ENCODE measurements around the gene IMMP1L. TPM values are rescaled to one million over a fixed set of nuclear protein-coding genes. Genes with fewer than 3 reads are reported as not detected.

IMMP1L gene
- total RNA-seq, 1 experiment from 2014 or later, result 31.4 TPM

DNA sequence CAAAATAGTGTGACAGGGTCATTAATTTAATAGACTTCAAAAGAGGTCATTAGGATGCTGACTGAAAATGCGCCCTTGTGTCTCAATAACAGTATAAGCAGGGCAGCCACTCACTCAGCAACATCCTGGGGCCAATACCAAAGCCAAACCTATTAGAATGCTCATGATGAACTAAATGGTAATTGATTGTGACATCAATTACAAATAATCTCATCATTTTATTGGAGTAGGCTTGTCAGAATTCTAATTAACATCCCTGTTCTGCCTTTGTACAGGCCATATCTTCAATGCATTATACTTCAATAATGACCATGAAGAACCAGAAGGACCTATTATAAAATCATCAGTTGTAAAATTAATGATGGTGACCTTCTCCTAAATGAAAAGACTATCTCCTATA lies 75.6 kb downstream of the IMMP1L start:
- Histone ChIP-seq H3K27ac (ENCODE audit: low read length) (no peak overlapping the region), H3K9me3 (ENCODE audit: low read length) (no peaks in the 10 kb centered on the region), H3K4me2 (ENCODE audit: low read length) (no peak overlapping the region), H3K4me3 (ENCODE audit: low read length) (no peak overlapping the region), H3K9me2 (replicated peaks; ENCODE audit: low read length) (no peaks in the 10 kb centered on the region), H2AFZ (ENCODE audit: low read length) (no peak overlapping the region), H3F3A (ENCODE audit: low read length, unreplicated experiment) (peaks cover 11% of the 10 kb centered on the region), H3K27me3 (ENCODE audit: low read length) (no peaks in the 10 kb centered on the region), H4K20me1 (ENCODE audit: low read length) (no peaks in the 10 kb centered on the region), H3K36me3 (ENCODE audit: low read depth, low read length) (no peaks in the 10 kb centered on the region), H3K79me2 (ENCODE audit: low read length) (no peaks in the 10 kb centered on the region), H3K4me1 (ENCODE audit: insufficient read depth, low read length) (peaks cover 21% of the 10 kb centered on the region), H3K9ac (ENCODE audit: low read length) (no peak overlapping the region)
- no TSS peak for BruUV-seq (replicated peaks)
- POLR2A ChIA-PET (ENCODE audit: unreplicated experiment), result no interaction called here
- ATAC-seq (no peak), DNase-seq (no peak)
- TF ChIP-seq EZH2 (IDR thresholded peaks at IDR 0.05; ENCODE audit: low read length, unreplicated experiment) (no peak), EZH2phosphoT487 (IDR thresholded peaks at IDR 0.05; ENCODE audit: borderline replicate concordance, low read length) (no peak), CTCF (conservative IDR thresholded peaks at IDR 0.05; ENCODE audit: low read depth, low read length) (no peak)
- intact Hi-C loops (cut with micrococcal nuclease), result no loop called here
- CTCF ChIA-PET, result no interaction called here

DNA sequence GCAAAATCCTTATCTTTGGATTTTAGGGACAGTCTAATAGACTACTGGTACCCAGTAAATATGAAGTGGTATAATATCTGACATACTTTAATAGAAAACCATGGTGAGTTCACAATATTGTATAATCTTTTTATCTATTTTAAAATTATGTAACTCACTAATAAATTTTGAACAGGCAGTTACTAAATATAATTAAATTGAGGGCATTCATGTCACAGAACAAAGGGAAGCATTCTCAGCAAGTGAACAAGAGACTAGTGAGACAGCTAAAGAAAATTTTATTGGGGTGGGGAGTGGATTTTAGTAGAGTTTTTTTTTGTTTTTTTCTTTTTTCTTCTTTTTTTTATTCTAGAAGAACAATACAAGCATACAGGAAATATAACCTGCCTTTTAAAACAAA lies 84.8 kb downstream of the IMMP1L start:
- no peak overlapping the region for H3K4me2 ChIP-seq (ENCODE audit: low read length)
- H3K9me2 ChIP-seq (replicated peaks; ENCODE audit: low read length), result no peaks in the 10 kb centered on the region
- H3K27ac ChIP-seq (ENCODE audit: low read length), result no peak overlapping the region
- no peaks in the 10 kb centered on the region for H3K9me3 ChIP-seq (ENCODE audit: low read length)
- POLR2A ChIA-PET (ENCODE audit: unreplicated experiment), result no interaction called here
- peaks cover 4% of the 10 kb centered on the region for H3K4me1 ChIP-seq (ENCODE audit: insufficient read depth, low read length)
- H3K36me3 ChIP-seq (ENCODE audit: low read depth, low read length), result no peaks in the 10 kb centered on the region
- no peaks in the 10 kb centered on the region for H3K27me3 ChIP-seq (ENCODE audit: low read length)
- H3F3A ChIP-seq (ENCODE audit: low read length, unreplicated experiment), result no peaks in the 10 kb centered on the region
- DNase-seq (no peak), ATAC-seq (no peak)
- no peak overlapping the region for H3K4me3 ChIP-seq (ENCODE audit: low read length)
- no peaks in the 10 kb centered on the region for H4K20me1 ChIP-seq (ENCODE audit: low read length)
- H3K9ac ChIP-seq (ENCODE audit: low read length), result no peak overlapping the region
- TF ChIP-seq CTCF (conservative IDR thresholded peaks at IDR 0.05; ENCODE audit: low read depth, low read length) (no peak), EZH2phosphoT487 (IDR thresholded peaks at IDR 0.05; ENCODE audit: borderline replicate concordance, low read length) (no peak), EZH2 (IDR thresholded peaks at IDR 0.05; ENCODE audit: low read length, unreplicated experiment) (no peak)
- no peak overlapping the region for H2AFZ ChIP-seq (ENCODE audit: low read length)
- intact Hi-C loops (cut with micrococcal nuclease), result no loop called here
- CTCF ChIA-PET, result no interaction called here
- no peaks in the 10 kb centered on the region for H3K79me2 ChIP-seq (ENCODE audit: low read length)
- no TSS peak for BruUV-seq (replicated peaks)

DNA sequence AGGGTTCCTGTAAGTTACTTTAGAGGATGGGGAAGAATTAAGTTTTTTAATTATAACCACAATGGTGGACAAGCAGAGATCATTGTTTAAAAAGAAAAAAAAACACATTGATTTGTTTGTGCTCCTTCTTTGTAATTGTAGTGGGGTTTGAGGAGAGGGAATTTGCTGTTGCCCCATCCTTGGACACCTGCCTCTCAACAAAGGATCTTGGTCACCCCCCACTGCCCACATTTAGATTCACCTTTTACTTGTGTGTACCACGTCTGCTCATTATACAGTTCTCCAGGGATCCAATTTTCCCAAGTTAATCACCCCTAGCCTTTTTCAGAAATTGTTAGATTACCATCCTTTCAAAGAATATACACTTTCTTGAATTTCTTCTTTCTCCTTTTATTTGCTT lies 86.7 kb downstream of the IMMP1L start:
- no peak overlapping the region for H3K4me3 ChIP-seq (ENCODE audit: low read length)
- ChIA-PET POLR2A (ENCODE audit: unreplicated experiment) (no interaction called here), CTCF (no interaction called here)
- no peaks in the 10 kb centered on the region for H3K79me2 ChIP-seq (ENCODE audit: low read length)
- no peak overlapping the region for H2AFZ ChIP-seq (ENCODE audit: low read length)
- DNase-seq, result no peak
- peaks cover 8% of the 10 kb centered on the region for H3K4me1 ChIP-seq (ENCODE audit: insufficient read depth, low read length)
- BruUV-seq (replicated peaks), result no TSS peak
- H3K27ac ChIP-seq (ENCODE audit: low read length), result no peak overlapping the region
- no peaks in the 10 kb centered on the region for H3K27me3 ChIP-seq (ENCODE audit: low read length)
- no peaks in the 10 kb centered on the region for H3K9me2 ChIP-seq (replicated peaks; ENCODE audit: low read length)
- no peak overlapping the region for H3K4me2 ChIP-seq (ENCODE audit: low read length)
- intact Hi-C loops (cut with micrococcal nuclease), result no loop called here
- ATAC-seq, result no peak
- no peaks in the 10 kb centered on the region for H3F3A ChIP-seq (ENCODE audit: low read length, unreplicated experiment)
- no peaks in the 10 kb centered on the region for H4K20me1 ChIP-seq (ENCODE audit: low read length)
- TF ChIP-seq EZH2phosphoT487 (IDR thresholded peaks at IDR 0.05; ENCODE audit: borderline replicate concordance, low read length) (no peak), CTCF (conservative IDR thresholded peaks at IDR 0.05; ENCODE audit: low read depth, low read length) (no peak), EZH2 (IDR thresholded peaks at IDR 0.05; ENCODE audit: low read length, unreplicated experiment) (no peak)
- H3K9me3 ChIP-seq (ENCODE audit: low read length), result no peaks in the 10 kb centered on the region
- no peaks in the 10 kb centered on the region for H3K36me3 ChIP-seq (ENCODE audit: low read depth, low read length)
- H3K9ac ChIP-seq (ENCODE audit: low read length), result no peak overlapping the region
